Large intestine (tissue), 12 donors: ENCODE measurements around the gene OTOP1. TPM values are rescaled to one million over a fixed set of nuclear protein-coding genes. Genes with fewer than 3 reads are reported as not detected.

Source experiments
- DNase-seq, 2 donors: peaks; one replicate each; pipeline versions ENCODE4 v3.0.0 to v3.0.0-alpha.2; 2013
- H3K27ac ChIP-seq: one replicate; pipeline ENCODE4 v1.5.1; 2013; ENCODE audit warnings: low read length
- H3K27me3 ChIP-seq: 2 replicates; pipeline ENCODE4 v1.6.1; 2013; ENCODE audit warnings: low read length; ENCODE audit not compliant: control insufficient read depth, insufficient read depth
- H3K36me3 ChIP-seq: 2 replicates; pipeline ENCODE4 v1.6.1; 2013; ENCODE audit warnings: low read length; ENCODE audit not compliant: control insufficient read depth, insufficient read depth
- H3K4me1 ChIP-seq: one replicate; pipeline ENCODE4 v1.6.1; 2013; ENCODE audit warnings: low read length; ENCODE audit not compliant: control insufficient read depth, insufficient read depth
- H3K4me3 ChIP-seq: one replicate; pipeline ENCODE4 v1.5.1; 2013; ENCODE audit warnings: low read length
- H3K9me3 ChIP-seq: one replicate; pipeline ENCODE4 v1.6.1; 2013; ENCODE audit warnings: mild to moderate bottlenecking, low read depth, low read length, moderate library complexity; ENCODE audit not compliant: control insufficient read depth
- WGBS: methylation state at CpG from one replicate; pipeline ENCODE4 v1.1.5; 2013; ENCODE audit warnings: low lambda C conversion rate; ENCODE audit not compliant: insufficient coverage; 5-methylcytosine and 5-hydroxymethylcytosine counted together
- long read RNA-seq, 11 donors: transcript quantifications; one replicate each; lab custom pipeline, GENCODE V29; 2026
- polyA plus RNA-seq: library from polyadenylated mRNA; unstranded; fragments of 120-200 nt; gene quantifications from one replicate; pipeline ENCODE4 v1.2.1, GENCODE V29; 2013

Gene OTOP1, protein sequence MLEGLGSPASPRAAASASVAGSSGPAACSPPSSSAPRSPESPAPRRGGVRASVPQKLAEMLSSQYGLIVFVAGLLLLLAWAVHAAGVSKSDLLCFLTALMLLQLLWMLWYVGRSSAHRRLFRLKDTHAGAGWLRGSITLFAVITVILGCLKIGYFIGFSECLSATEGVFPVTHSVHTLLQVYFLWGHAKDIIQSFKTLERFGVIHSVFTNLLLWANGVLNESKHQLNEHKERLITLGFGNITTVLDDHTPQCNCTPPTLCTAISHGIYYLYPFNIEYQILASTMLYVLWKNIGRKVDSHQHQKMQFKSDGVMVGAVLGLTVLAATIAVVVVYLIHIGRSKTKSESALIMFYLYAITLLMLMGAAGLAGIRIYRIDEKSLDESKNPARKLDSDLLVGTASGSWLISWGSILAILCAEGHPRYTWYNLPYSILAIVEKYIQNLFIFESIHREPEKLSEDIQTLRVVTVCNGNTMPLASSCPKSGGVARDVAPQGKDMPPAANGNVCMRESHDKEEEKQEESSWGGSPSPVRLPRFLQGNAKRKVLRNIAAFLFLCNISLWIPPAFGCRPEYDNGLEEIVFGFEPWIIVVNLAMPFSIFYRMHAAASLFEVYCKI
- polyA plus RNA-seq: not detected
- long read RNA-seq, donor 1: 0 reads
- long read RNA-seq, donor 2: 0 reads
- long read RNA-seq, donor 3: 0 reads
- long read RNA-seq, donor 4: 0 reads
- long read RNA-seq, donor 5: 0 reads
- long read RNA-seq, donor 6: 0 reads
- long read RNA-seq, donor 7: 0 reads
- long read RNA-seq, donor 8: 0 reads
- long read RNA-seq, donor 9: 0 reads
- long read RNA-seq, donor 10: 0 reads
- long read RNA-seq, donor 11: 0 reads

DNA sequence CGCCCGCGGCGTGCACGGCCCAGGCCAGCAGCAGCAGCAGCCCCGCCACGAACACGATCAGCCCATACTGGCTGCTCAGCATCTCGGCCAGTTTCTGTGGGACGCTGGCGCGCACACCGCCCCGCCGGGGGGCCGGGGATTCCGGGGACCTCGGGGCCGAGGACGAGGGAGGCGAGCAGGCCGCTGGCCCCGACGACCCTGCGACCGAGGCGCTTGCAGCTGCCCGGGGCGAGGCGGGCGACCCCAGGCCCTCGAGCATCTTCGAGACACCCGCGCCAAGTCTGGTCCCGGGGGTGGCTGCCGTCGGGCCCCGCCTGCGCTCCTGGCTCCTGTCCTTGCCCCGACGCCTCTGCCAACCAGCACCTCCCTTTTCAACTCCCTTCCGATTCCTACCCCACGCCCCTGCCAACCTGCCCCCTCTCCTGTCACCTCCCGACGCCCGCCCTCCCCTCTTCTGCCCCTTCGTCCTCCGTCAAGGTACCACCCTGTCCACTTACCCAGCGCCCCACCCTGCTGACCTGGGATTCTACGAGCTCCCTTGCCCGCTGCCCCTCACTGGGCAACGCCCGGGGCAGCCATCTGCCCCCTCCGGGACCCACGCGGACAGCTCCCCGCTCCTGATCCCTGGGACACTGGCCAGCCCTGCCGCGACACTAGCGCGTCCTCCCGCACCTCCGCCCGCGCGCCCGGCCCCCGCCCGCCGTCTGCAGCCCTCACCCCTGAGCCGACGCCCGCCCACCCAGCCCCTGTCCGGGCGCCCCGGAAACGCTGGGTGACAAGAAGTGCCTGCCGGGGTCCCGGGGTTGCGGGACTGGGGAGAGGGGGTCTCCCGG is at the start of gene OTOP1:
OTOP1 (minus strand) TSS at position 324 of the 833 bp plus-strand sequence; CDS start at position 259, 65 bp downstream.
- H3K4me1 ChIP-seq: no peaks in the 10 kb centered on the region
- DNase-seq: no peak
- WGBS: no CpG with 5 or more reads among the region's 82 CpGs
- H3K36me3 ChIP-seq: no peaks in the 10 kb centered on the region
- no peak within 1 kb of the TSS for H3K4me3 ChIP-seq
- H3K27me3 ChIP-seq: peaks cover 57% of the 10 kb centered on the region
- H3K27ac ChIP-seq: no peak within 1 kb of the TSS
- H3K9me3 ChIP-seq: peaks cover 2% of the 10 kb centered on the region

DNA sequence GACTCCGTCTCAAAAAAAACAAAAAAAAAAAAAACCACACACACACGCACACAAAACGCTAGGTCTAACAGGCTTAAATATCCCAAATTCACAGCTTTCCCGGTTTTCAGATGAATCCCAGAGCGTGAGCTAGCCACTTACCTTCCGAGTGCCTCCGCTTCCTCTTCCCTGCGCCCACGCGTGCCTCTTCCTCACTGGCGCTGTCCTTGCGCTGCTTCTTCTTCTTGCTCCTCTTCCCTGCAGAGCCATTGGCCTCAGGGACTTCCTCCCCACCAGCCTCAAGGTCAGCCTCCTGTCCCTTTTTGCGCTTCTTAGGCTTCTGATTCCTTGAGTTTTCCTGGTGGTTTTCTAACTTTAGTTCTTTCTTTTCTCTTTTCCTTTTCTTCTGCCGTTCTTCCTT is 47.5 kb upstream of the OTOP1 start:
- Histone ChIP-seq H3K9me3 (no peaks in the 10 kb centered on the region), H3K27me3 (no peaks in the 10 kb centered on the region), H3K4me1 (no peaks in the 10 kb centered on the region), H3K27ac (no peak overlapping the region), H3K4me3 (no peak overlapping the region), H3K36me3 (peaks cover 64% of the 10 kb centered on the region)
- no peak for DNase-seq
- 99% methylated on average over 11 of the region's 14 CpGs for WGBS

DNA sequence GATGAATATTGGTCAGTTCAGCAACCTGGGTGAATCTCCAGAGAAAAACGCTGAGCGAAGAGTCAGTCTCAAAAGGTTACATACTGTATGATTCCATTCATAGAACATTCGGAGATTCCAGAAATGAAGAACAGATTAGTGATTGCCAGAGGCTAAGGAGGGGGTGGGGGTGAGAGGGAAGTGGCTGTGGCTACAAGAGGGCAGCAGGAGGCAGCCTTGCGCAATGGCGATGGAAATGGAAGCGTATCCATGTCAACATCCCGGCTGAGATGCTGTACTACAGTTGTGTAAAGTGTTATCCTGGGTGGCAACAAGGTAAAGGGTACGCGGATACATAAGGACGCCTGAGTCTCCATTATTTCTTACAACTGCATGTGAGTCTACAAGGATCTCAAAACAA is 45.2 kb upstream of the OTOP1 start:
- Histone ChIP-seq H3K4me3 (no peak overlapping the region), H3K27me3 (no peaks in the 10 kb centered on the region), H3K4me1 (no peaks in the 10 kb centered on the region), H3K27ac (no peak overlapping the region), H3K36me3 (peaks cover 56% of the 10 kb centered on the region), H3K9me3 (no peaks in the 10 kb centered on the region)
- no peak for DNase-seq
- WGBS: 96% methylated on average over 4 of the region's 10 CpGs

DNA sequence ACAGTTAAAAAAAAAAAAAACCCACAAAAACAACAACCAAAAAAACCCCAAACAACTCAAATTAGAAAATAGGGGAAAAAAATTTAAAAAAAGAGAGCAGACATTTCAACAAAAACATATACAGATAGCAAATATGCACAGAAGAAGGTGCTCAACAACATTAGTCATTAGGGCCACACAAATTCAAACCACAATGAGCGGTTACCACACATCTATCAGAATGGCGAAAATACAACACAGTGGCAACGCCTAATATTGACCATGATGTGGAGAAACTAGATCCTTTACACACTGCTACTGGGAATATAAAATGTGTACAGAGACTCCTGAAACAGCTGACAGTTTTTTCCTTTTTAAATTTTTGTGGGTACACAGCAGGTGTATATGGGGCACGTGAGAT is 43.8 kb upstream of the OTOP1 start:
- no peaks in the 10 kb centered on the region for H3K9me3 ChIP-seq
- H3K36me3 ChIP-seq: peaks cover 51% of the 10 kb centered on the region
- no peak overlapping the region for H3K27ac ChIP-seq

DNA sequence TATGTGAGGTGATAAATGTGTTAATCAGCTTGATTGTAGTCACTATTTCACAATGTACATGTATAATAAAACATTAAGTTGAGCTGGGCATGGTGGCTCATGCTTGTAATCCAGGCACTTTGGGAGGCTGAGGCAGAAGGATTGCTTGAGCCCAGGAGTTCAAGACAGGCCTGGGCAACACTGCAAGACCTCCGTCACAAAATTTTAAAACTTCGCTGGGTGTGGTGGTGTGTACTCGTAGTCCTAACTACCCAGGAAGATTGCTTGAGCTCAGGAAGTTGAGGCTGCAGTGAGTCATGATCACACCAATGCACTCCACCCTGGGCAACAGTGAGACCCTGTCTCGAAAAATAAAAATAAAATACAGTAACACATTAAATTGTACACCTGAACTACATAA is 43.1 kb upstream of the OTOP1 start:
- WGBS: 80% methylated on average over 1 of the region's 4 CpGs
- no peak for DNase-seq
- Histone ChIP-seq H3K36me3 (peaks cover 46% of the 10 kb centered on the region), H3K4me1 (no peaks in the 10 kb centered on the region), H3K27me3 (no peaks in the 10 kb centered on the region), H3K4me3 (no peak overlapping the region), H3K27ac (no peak overlapping the region), H3K9me3 (no peaks in the 10 kb centered on the region)

More for the DNA sequence above, 43.8 kb upstream of the OTOP1 start:
- Histone ChIP-seq H3K27me3 (no peaks in the 10 kb centered on the region), H3K4me1 (no peaks in the 10 kb centered on the region), H3K4me3 (no peak overlapping the region)
- 100% methylated on average over 1 of the region's 4 CpGs for WGBS
- DNase-seq: no peak

DNA sequence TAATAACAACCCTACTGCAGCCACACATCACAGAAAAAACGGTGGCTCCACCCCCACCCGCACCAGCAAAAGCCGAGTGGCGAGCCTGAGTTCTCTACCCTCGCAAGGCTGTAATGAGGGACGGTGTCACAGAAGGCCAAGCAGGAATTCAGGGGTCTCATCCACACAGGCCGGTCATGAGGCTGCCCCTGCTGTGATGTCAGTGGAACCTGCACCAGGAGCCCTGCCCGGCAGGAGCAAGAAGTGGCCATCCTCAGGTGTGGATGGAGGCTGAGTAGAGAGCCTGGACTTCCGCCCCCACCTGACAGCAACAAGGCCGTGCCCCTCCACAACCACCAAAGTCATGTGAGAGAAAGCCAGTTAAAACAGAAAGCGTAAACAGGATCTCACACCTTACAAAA is 42.6 kb upstream of the OTOP1 start:
- Histone ChIP-seq H3K27me3 (no peaks in the 10 kb centered on the region), H3K4me3 (no peak overlapping the region), H3K36me3 (peaks cover 42% of the 10 kb centered on the region), H3K27ac (no peak overlapping the region), H3K4me1 (no peaks in the 10 kb centered on the region), H3K9me3 (no peaks in the 10 kb centered on the region)
- 100% methylated on average over 1 of the region's 11 CpGs for WGBS
- DNase-seq: no peak

DNA sequence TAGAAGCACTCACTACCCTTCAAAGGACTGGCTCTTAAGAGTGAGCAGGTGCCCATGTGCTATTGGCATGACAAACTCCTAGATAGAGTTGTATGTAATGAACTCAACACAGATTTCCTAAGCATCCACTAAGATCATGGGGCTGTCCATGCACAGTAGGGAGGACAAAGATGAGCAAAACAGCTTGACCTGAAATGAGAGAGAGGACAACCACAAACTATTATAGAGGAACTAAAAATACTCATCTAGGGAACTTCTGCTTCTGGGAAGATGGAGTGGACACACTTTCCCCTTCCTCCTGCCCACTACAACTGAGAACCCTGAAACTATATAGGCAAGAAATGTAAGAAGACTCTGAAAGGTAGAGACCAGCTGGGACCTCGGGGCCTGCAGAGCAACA is 42.0 kb upstream of the OTOP1 start:
- no peaks in the 10 kb centered on the region for H3K4me1 ChIP-seq
- H3K27ac ChIP-seq: no peak overlapping the region
- no CpG with 5 or more reads among the region's 1 CpG for whole genome bisulfite sequencing
- H3K27me3 ChIP-seq: no peaks in the 10 kb centered on the region
- H3K4me3 ChIP-seq: no peak overlapping the region
- H3K36me3 ChIP-seq: peaks cover 38% of the 10 kb centered on the region
- no peak for DNase-seq
- H3K9me3 ChIP-seq: no peaks in the 10 kb centered on the region

DNA sequence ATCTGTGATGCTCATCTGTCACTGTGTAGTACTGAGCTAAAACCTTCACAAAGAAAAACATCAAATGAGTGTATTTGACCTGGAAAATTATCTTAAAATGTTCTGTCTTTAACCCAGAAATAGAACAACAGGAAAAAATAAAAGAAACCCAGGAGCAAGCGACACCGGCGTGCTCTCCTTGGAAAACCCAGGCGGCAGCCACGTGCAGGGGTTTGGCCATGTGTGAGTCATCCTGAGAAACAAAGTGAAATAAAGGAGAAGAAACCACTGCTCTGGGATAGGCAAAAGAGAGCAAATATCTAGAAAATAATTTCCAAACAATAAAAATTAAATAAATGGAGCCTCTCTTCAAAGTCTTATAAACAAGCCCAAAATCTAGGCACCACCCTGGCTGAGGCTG is 41.3 kb upstream of the OTOP1 start:
- Histone ChIP-seq H3K9me3 (no peaks in the 10 kb centered on the region), H3K4me1 (no peaks in the 10 kb centered on the region), H3K36me3 (peaks cover 30% of the 10 kb centered on the region), H3K27ac (no peak overlapping the region), H3K4me3 (no peak overlapping the region), H3K27me3 (no peaks in the 10 kb centered on the region)
- 93% methylated on average over 5 of the region's 5 CpGs for WGBS
- no peak for DNase-seq

DNA sequence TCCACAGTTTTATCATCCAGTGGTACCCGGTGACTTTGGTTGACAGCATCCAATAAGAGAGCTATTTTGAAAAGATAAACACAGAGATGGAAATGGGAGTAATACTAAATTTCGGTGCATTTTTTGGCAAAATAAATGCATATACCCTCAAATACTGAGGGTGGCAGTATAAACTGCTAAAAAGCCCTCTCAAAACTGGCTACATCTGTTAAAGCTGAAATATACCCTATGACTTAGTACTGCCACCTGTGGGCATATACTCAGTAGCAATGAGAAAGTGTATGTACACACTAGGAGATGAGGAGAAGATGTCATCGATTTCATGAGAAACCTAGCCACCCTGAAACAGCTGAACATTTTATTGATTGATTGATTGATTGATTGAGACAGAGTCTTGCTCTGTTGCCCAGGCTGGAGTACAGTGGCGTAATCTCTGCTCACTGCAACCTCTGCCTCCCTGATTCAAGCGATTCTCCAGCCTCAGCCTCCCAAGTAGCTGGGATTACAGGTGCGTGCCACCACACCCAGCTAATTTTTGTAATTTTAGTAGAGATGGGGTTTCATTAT is 33.5 kb upstream of the OTOP1 start:
- H3K27me3 ChIP-seq: no peaks in the 10 kb centered on the region
- DNase-seq: no peak
- no peaks in the 10 kb centered on the region for H3K9me3 ChIP-seq
- WGBS: no CpG with 5 or more reads among the region's 6 CpGs
- H3K4me3 ChIP-seq: no peak overlapping the region
- peaks cover 4% of the 10 kb centered on the region for H3K4me1 ChIP-seq
- no peak overlapping the region for H3K27ac ChIP-seq
- H3K36me3 ChIP-seq: no peaks in the 10 kb centered on the region
